HEK293 (cell line): Measurements from ENCODE around the gene ARHGAP26.

Experiments used
- CTCF ChIA-PET: fragments of 350-600 bp; formaldehyde crosslinking; extraction: SDS; loops from one replicate; lab custom pipeline; 2021; ENCODE audit warnings: antibody characterized with exemption; lab: Yijun Ruan, JAX
- POLR2A ChIA-PET: fragments of 300-600 bp; formaldehyde crosslinking; extraction: SDS; loops from one replicate; lab custom pipeline; 2020; ENCODE audit warnings: antibody characterized with exemption, inconsistent platforms; lab: Yijun Ruan, JAX
- H3K27ac ChIP-seq: fragments of 200-500 bp; sonication (Bioruptor generic); 2 replicates; pipeline ENCODE4 v1.5.1; 2014; ENCODE audit warnings: low read depth, low read length, control low read depth, inconsistent platforms; ENCODE audit errors: extremely low read depth
- H3K36me3 ChIP-seq, 2 experiments: fragments of 200-500 bp in 1 of 2; sonication (Bioruptor generic) in 1 of 2; 1 replicate in 1 of 2; 2 replicates in 1 of 2; pipeline ENCODE4 v1.5.1; 2014 to 2017; ENCODE audit warnings: inconsistent platforms in 2 of 2, low read length in 2 of 2; ENCODE audit not compliant: control insufficient read depth in 2 of 2, insufficient read depth in 1 of 2
- H3K4me1 ChIP-seq: fragments of 200-500 bp; sonication (Bioruptor generic); 2 replicates; pipeline ENCODE4 v1.5.1; 2014; ENCODE audit warnings: mild to moderate bottlenecking, low read length, inconsistent platforms; ENCODE audit not compliant: control insufficient read depth, insufficient read depth
- H3K4me3 ChIP-seq: 2 replicates; pipeline ENCODE4 v1.5.1; 2011; ENCODE audit warnings: low read depth, mild to moderate bottlenecking, control low read depth, low read length, moderate library complexity
- H3K9me3 ChIP-seq: fragments of 200-500 bp; sonication (Bioruptor generic); 2 replicates; pipeline ENCODE4 v1.5.1; 2014; ENCODE audit warnings: low read depth, low read length, inconsistent platforms; ENCODE audit not compliant: control insufficient read depth, insufficient read depth
- GLIS2 ChIP-seq: fragments of 450-650 bp; formaldehyde crosslinking; IDR thresholded peaks from 2 replicates; pipeline ENCODE4 v1.5.1; 2016; ENCODE audit warnings: missing biosample characterization, missing genetic modification characterization
- MEIS1 ChIP-seq: sonication (generic); formaldehyde crosslinking; IDR thresholded peaks from 2 replicates; pipeline ENCODE4 v1.8.1; 2022; ENCODE audit warnings: missing genetic modification reagents, mild to moderate bottlenecking, borderline replicate concordance
- MYNN ChIP-seq: fragments of 450-650 bp; formaldehyde crosslinking; IDR thresholded peaks from 2 replicates; pipeline ENCODE4 v1.5.1; 2016; ENCODE audit warnings: missing biosample characterization, missing genetic modification characterization, borderline replicate concordance
- MZF1 ChIP-seq: fragments of 450-650 bp; formaldehyde crosslinking; IDR thresholded peaks from 2 replicates; pipeline ENCODE4 v1.5.1; 2017; ENCODE audit warnings: missing biosample characterization, missing genetic modification characterization, borderline replicate concordance
- SCRT1 ChIP-seq: fragments of 450-650 bp; formaldehyde crosslinking; IDR thresholded peaks from 2 replicates; pipeline ENCODE4 v1.5.1; 2016; ENCODE audit warnings: missing biosample characterization, missing genetic modification characterization, borderline replicate concordance
- SCRT2 ChIP-seq: fragments of 450-650 bp; formaldehyde crosslinking; IDR thresholded peaks from 2 replicates; pipeline ENCODE4 v1.5.1; 2016; ENCODE audit warnings: missing biosample characterization, missing genetic modification characterization
- SP3 ChIP-seq: fragments of 450-650 bp; formaldehyde crosslinking; IDR thresholded peaks from 2 replicates; pipeline ENCODE4 v1.5.1; 2016; ENCODE audit warnings: missing biosample characterization, missing genetic modification characterization
- ZBTB17 ChIP-seq: fragments of 450-650 bp; formaldehyde crosslinking; IDR thresholded peaks from 2 replicates; pipeline ENCODE4 v1.5.1; 2016; ENCODE audit warnings: missing biosample characterization, missing genetic modification characterization
- ZBTB8A ChIP-seq: fragments of 450-650 bp; formaldehyde crosslinking; IDR thresholded peaks from 2 replicates; pipeline ENCODE4 v1.5.1; 2016; ENCODE audit warnings: missing biosample characterization, missing genetic modification characterization
- ZFP3 ChIP-seq: fragments of 450-650 bp; formaldehyde crosslinking; IDR thresholded peaks from 2 replicates; pipeline ENCODE4 v1.5.1; 2016; ENCODE audit warnings: low read depth, missing biosample characterization, missing genetic modification characterization
- ZFP41 ChIP-seq: fragments of 450-650 bp; formaldehyde crosslinking; IDR thresholded peaks from 2 replicates; pipeline ENCODE4 v1.5.1; 2016; ENCODE audit warnings: missing biosample characterization, missing genetic modification characterization, borderline replicate concordance
- ZNF112 ChIP-seq: fragments of 450-650 bp; formaldehyde crosslinking; IDR thresholded peaks from 2 replicates; pipeline ENCODE4 v1.5.0; 2017; ENCODE audit warnings: missing biosample characterization, missing genetic modification characterization
- ZNF132 ChIP-seq: fragments of 450-650 bp; formaldehyde crosslinking; IDR thresholded peaks from 2 replicates; pipeline ENCODE4 v1.5.1; 2017; ENCODE audit warnings: missing biosample characterization, missing genetic modification characterization, borderline replicate concordance
- ZNF155 ChIP-seq: fragments of 450-650 bp; formaldehyde crosslinking; IDR thresholded peaks from 2 replicates; pipeline ENCODE4 v1.5.1; 2016; ENCODE audit warnings: missing biosample characterization, missing genetic modification characterization
- ZNF221 ChIP-seq: fragments of 450-650 bp; formaldehyde crosslinking; IDR thresholded peaks from 2 replicates; pipeline ENCODE4 v1.5.1; 2017; ENCODE audit warnings: missing biosample characterization, missing genetic modification characterization, borderline replicate concordance
- ZNF596 ChIP-seq: fragments of 450-650 bp; IDR thresholded peaks from 2 replicates; pipeline ENCODE4 v1.5.0; 2018; ENCODE audit warnings: missing biosample characterization, mild to moderate bottlenecking, missing genetic modification characterization, moderate library complexity
- ZNF660 ChIP-seq: fragments of 450-650 bp; IDR thresholded peaks from 2 replicates; pipeline ENCODE4 v1.5.1; 2018; ENCODE audit warnings: missing biosample characterization, mild to moderate bottlenecking, missing genetic modification characterization
- ZNF664 ChIP-seq: fragments of 450-650 bp; formaldehyde crosslinking; IDR thresholded peaks from 2 replicates; pipeline ENCODE4 v1.5.1; 2016; ENCODE audit warnings: missing biosample characterization, missing genetic modification characterization
- ZNF776 ChIP-seq: fragments of 450-650 bp; formaldehyde crosslinking; IDR thresholded peaks from 2 replicates; pipeline ENCODE4 v1.5.0; 2017; ENCODE audit warnings: missing biosample characterization, missing genetic modification characterization, borderline replicate concordance
- ZNF777 ChIP-seq: fragments of 450-650 bp; formaldehyde crosslinking; IDR thresholded peaks from 2 replicates; pipeline ENCODE4 v1.5.1; 2017; ENCODE audit warnings: missing biosample characterization, missing genetic modification characterization, borderline replicate concordance
- ZNF830 ChIP-seq: fragments of 450-650 bp; IDR thresholded peaks from 2 replicates; pipeline ENCODE4 v1.5.0; 2018; ENCODE audit warnings: missing biosample characterization, missing genetic modification characterization, low read depth, mild to moderate bottlenecking, moderate library complexity
- ZSCAN23 ChIP-seq: fragments of 450-650 bp; formaldehyde crosslinking; IDR thresholded peaks from 2 replicates; pipeline ENCODE4 v1.5.1; 2016; ENCODE audit warnings: missing biosample characterization, missing genetic modification characterization
- TF ChIP-seq, protein P1 (sequence below): fragments of 450-650 bp; formaldehyde crosslinking; IDR thresholded peaks from 2 replicates; pipeline ENCODE4 v1.5.1; 2017; ENCODE audit warnings: missing biosample characterization, missing genetic modification characterization
- TF ChIP-seq, protein P2 (sequence below): fragments of 450-650 bp; formaldehyde crosslinking; IDR thresholded peaks from 2 replicates; pipeline ENCODE4 v1.5.1; 2016; ENCODE audit warnings: missing biosample characterization, missing genetic modification characterization

ARHGAP26 gene

DNA sequence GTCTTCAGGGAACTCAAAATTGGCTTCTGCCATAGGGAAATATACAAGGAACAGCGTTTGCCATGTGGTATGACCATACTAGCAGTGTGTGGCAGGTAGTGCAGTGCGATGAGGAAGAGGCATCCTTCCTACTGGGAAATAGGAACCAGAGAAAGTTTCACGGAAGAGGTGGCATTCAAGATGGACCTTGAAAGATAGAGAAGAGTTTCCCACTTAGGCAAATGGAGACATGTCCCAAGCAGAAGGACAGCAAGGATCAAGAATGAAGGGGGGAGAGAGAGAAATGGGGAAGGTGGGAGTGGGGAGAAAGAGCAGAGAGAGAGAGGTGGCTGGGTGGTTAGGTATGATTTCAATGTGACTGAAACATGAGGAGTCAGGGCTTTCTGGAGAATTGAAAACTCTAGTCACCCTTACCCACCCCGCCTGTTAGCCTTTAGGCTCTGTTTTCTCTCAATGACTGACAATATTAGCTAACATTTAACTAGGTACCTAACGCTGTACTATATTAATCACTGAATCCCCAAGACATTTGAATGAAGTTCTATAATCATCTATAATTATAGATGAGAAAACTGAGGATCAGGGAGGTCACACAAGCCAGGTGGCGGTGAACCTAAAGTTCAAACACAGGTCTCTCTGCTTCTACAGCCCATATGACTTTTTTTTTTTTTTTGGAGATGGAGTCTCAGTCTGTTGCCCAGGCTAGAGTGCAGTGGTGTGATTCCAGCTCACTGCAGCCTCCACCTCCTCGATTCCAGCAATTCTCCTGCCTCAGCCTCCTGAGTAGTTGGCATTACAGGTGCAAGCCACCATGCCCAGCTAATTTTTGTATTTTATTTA is 462.0 kb downstream of the ARHGAP26 start:
- H3K36me3 ChIP-seq: no peaks in the 10 kb centered on the region
- H3K4me3 ChIP-seq: no peak overlapping the region
- POLR2A ChIA-PET: no interaction called here
- CTCF ChIA-PET: interaction anchor here (1.0 kb wide), 1 partner anchor 14 kb away, joined by 3 read pairs; no protein-coding TSS in a partner anchor
- TF ChIP-seq ZNF830 (tag by site-specific recombination): no peak
- 0 out of 2 replicates have a peak, but pooled peaks have one; percentile 7 for TF ChIP-seq ZNF776 (tag by site-specific recombination)
- TF ChIP-seq, all 188 proteins: peak for 1
- H3K9me3 ChIP-seq: no peaks in the 10 kb centered on the region
- H3K4me1 ChIP-seq: no peaks in the 10 kb centered on the region
- H3K27ac ChIP-seq: no peak overlapping the region

DNA sequence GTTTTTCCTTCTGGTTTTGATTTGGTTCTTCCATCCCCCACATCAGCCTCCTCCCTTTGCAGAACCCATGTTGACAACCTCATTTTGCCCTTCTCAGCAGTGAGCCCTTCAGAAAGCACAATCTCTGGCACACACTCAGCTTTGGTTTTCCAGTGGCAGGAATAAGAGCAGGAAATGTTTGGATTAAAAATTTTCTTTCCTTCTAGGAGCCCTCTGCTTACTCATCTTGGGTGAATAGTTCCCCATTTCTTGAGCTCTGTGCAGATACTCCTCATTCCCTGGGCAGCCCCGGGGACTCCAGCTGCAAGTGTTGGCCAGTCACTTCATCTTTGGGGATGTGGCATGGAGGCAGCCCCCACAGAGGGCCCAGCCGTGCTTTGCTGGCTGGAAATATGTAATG is 462.9 kb downstream of the ARHGAP26 start:
- Histone ChIP-seq H3K4me1 (no peaks in the 10 kb centered on the region), H3K36me3 (no peaks in the 10 kb centered on the region), H3K4me3 (no peak overlapping the region), H3K27ac (no peak overlapping the region), H3K9me3 (no peaks in the 10 kb centered on the region)
- TF ChIP-seq ZNF596 (tag by site-specific recombination) (no peak), SP3 (tag by site-specific recombination) (no peak), ZSCAN23 (tag by site-specific recombination) (no peak), MZF1 (tag by site-specific recombination) (no peak), ZNF221 (no peak), ZNF132 (tag by site-specific recombination) (no peak), MEIS1 (CRISPR knock-in tag) (no peak), ZNF777 (tag by site-specific recombination) (no peak), ZBTB8A (no peak), SCRT1 (no peak), SCRT2 (no peak), ZNF664 (tag by site-specific recombination) (no peak), ZBTB17 (tag by site-specific recombination) (no peak), ZNF112 (tag by site-specific recombination) (no peak), MYNN (tag by site-specific recombination) (no peak), ZFP3 (tag by site-specific recombination) (no peak)
- TF ChIP-seq, protein P1, sequence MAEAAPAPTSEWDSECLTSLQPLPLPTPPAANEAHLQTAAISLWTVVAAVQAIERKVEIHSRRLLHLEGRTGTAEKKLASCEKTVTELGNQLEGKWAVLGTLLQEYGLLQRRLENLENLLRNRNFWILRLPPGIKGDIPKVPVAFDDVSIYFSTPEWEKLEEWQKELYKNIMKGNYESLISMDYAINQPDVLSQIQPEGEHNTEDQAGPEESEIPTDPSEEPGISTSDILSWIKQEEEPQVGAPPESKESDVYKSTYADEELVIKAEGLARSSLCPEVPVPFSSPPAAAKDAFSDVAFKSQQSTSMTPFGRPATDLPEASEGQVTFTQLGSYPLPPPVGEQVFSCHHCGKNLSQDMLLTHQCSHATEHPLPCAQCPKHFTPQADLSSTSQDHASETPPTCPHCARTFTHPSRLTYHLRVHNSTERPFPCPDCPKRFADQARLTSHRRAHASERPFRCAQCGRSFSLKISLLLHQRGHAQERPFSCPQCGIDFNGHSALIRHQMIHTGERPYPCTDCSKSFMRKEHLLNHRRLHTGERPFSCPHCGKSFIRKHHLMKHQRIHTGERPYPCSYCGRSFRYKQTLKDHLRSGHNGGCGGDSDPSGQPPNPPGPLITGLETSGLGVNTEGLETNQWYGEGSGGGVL (tag by site-specific recombination): no peak
- ChIA-PET POLR2A (no interaction called here), CTCF (interaction anchor here (0.6 kb wide), 2 partner anchors 17 to 735 kb away, joined by 3 read pairs; no protein-coding TSS in a partner anchor)

DNA sequence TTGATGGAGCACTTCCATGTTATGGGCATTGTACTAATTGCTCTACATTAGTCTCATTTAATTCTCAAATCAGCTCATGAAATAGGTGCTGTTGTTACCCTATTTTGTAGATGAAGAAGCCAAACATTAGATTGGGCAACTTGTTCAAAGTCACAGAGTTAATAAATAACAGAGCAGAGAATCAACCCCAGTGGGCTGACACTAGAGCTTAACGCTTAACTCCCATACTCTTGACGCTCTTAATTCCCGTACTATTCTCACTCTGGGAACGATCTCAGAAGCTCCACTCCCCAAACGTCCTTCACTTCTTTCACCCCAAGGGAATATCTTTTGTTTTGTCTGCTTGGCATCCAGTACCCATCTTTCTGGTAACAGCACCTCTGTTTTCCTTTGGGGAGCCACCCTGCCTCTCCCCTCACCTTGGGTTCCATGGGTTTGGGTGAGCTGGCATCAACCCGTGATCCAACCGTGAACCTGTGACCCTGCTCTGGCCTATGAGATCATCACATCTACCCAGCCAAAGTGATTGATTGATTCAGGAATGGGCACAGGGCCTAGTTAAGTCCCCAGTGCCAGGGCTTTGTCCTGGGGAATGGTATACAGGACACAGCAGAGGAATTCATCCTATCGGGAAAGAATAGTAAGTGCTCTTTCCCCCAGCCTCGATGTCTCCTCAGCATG is 464.1 kb downstream of the ARHGAP26 start:
- H3K4me1 ChIP-seq: no peaks in the 10 kb centered on the region
- TF ChIP-seq GLIS2 (tag by site-specific recombination) (no peak), ZBTB17 (tag by site-specific recombination) (no peak), ZFP41 (no peak), ZNF660 (tag by site-specific recombination) (no peak), ZNF155 (tag by site-specific recombination) (no peak), ZNF776 (tag by site-specific recombination) (no peak)
- TF ChIP-seq, protein P2, sequence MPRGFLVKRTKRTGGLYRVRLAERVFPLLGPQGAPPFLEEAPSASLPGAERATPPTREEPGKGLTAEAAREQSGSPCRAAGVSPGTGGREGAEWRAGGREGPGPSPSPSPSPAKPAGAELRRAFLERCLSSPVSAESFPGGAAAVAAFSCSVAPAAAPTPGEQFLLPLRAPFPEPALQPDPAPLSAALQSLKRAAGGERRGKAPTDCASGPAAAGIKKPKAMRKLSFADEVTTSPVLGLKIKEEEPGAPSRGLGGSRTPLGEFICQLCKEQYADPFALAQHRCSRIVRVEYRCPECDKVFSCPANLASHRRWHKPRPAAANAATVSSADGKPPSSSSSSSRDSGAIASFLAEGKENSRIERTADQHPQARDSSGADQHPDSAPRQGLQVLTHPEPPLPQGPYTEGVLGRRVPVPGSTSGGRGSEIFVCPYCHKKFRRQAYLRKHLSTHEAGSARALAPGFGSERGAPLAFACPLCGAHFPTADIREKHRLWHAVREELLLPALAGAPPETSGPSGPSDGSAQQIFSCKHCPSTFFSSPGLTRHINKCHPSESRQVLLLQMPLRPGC: no peak
- no peaks in the 10 kb centered on the region for H3K9me3 ChIP-seq
- H3K4me3 ChIP-seq: no peak overlapping the region
- H3K36me3 ChIP-seq: no peaks in the 10 kb centered on the region
- CTCF ChIA-PET: interaction anchor here (0.7 kb wide), 1 partner anchor 337 kb away, joined by 3 read pairs; no protein-coding TSS in a partner anchor
- POLR2A ChIA-PET: no interaction called here
- H3K27ac ChIP-seq: no peak overlapping the region
